A204.1 (cell line): ENCODE results near the gene AIG1.
"Not testable (repeated sequence)": the region's sequence is repeated elsewhere in the genome, so short reads cannot be mapped to it uniquely, and the experiment has no call there.

Experiments
- FAIRE-seq: peaks from 2 replicates; lab custom pipeline; 2012; peaks lifted over from hg19 to GRCh38; lab: Jason Lieb, UNC

The AIG1 gene

GRCh38 chr6:143234734-143235133, 174.0 kb downstream of the AIG1 start:
- no peak for FAIRE-seq

DNA sequence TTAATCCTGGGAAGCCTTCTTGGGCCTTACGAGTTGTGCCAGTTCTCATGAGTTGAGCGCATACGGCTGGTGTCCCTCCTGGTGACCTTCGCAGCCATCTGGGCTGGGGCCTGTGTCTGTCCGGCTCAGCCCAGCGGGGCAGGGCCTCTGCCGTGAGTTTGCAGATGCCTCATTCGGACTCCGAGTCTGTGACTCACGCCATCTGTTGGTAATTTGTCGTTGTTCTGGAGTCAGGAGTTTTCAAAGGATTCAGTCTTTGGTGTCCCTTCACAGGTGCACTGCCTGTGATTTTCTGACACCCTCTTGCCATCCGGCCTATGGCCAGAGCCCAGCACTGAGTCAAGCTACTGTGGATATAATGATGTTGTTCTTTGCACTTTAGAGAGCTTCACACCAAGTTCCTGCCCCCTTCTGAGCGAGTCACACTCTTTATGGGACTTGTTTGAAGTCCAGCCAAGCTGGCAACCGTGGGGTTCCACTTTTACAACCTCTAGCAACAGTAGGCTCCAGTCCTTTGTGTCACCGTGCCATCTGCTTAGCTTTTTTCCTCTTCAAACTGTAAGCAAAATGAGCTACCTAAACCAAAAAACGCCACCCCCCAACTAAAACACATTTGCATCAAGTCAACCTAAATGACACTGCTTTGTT, 175.6 kb downstream of the AIG1 start:
- FAIRE-seq = no peak

- FAIRE-seq = no peak
These were observed 177.6 kb downstream of the AIG1 start for GRCh38 chr6:143238306-143238705.

DNA sequence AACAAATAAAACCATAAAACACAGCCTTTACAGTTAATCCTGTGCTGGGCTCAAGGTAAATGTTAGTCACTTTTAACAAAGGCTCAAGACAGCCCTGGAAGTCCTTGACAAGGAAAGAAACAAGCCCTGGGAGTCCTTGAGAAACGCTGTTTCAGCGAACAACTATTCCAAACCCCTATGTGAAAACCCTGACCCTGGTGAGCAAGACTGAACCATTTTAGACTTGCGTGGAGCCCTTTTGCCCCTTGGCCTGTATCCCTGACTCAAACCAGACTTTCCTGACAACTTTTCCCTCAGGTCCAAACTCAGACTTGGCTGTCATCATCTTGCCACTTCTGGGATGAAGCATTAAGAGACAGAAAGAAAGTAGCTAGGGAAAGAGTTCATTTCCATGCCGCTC, 180.4 kb downstream of the AIG1 start:
- FAIRE-seq = no peak

GRCh38 chr6:143241911-143242310, 181.2 kb downstream of the AIG1 start:
- no peak for FAIRE-seq

DNA sequence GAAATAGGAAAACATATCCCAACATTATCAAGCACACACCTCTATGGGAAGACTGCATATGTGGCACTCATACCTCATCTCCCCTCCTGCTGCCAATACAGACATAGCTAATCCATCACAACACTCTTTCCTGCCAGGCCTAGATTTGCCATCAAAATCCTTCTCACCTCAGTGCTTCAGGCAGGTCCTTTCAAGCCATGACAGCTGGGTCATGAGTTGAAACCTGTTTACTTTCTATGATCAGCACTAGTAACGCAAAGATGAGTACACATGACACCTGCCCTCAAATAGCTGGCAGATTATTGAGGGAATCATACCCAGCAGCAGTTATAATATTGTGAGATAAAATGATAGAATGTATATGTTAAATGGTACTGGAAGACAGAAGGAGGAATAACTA, 183.1 kb downstream of the AIG1 start:
- no peak for FAIRE-seq

DNA sequence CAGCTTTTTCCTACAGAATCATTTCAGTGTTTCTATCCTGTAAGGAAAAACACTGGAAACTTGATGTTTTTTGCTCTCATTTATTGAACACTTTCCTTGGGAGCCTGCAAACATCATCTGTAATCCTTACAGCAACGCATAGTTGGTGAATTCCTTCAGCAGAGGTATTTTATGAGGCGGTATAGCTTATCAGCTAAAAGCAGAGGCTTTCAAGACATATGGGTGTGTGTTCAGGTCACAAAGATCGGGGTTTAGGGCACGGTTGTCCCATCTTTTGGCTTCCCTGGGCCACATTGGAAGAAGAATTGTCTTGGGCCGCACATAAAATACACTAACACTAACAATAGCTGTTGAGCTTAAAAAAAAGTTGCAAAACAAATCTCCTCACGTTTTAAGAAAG, 185.0 kb downstream of the AIG1 start:
- FAIRE-seq = no peak

DNA sequence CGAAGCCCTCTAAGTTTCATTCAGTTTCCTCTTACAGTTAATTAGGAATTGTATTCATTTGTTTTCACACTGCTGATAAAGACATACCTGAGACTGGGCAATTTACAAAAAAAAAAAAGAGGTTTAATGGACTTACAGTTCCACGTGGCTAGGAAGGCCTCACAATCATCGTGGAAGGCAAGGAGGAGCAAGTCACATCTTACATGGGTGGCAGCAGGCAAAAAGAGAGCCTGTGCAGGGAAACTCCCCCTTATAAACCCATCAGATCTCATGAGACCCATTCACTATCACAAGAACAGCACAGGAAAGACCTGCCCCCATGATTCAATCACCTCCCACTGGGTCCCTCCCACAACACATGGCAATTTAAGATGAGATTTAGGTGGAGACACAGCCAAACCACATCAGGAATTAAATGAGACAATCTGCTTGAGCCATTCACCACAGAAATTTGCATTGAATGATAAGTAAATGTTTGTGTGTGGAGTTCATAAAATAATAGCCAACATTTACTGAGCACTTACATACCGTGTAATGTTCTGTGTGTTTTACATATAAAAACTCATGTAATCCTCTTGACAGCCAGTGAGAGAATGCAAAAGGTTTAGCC, 185.6 kb downstream of the AIG1 start:
- not testable (repeated sequence) for FAIRE-seq

GRCh38 chr6:143247586-143247985, 186.9 kb downstream of the AIG1 start:
- no peak for FAIRE-seq

DNA sequence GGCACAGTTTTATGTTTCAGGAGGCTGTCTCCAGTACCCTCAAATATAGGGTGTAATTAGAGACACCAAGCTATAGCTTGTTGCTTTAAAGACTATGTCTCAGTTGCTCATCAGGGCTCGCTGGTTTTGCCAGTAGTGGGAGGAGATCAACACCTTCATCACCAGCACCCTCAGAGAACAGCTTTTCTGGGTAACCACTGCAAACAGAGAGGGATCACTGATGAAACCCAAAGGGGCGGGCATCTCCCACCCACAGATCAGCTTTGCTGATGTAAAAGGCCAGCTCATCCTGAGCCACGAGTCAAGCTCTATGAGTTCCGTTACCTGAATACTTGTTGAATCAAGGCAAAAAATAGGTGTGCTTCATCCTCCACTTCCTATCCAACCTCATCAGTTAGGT, 187.7 kb downstream of the AIG1 start:
- no peak for FAIRE-seq

DNA sequence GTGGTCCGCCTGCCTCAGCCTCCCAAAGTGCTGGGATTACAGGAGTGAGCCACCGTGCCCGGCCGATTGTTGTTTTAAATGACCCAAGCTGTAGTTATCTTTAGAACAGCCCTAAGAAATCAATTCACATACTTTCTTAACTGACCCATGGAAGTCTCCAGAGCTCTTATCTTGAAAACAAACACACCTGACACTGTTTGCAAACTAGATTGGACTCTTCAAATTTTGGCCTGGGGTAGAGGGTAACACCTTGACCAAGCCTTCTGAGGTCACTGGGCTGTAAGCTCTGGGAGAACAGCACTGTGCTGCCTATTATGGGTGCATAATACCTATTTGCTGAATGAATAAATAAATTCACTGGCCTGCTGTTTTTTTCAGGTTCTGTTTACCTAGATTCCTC, 190.6 kb downstream of the AIG1 start:
- FAIRE-seq = no peak

DNA sequence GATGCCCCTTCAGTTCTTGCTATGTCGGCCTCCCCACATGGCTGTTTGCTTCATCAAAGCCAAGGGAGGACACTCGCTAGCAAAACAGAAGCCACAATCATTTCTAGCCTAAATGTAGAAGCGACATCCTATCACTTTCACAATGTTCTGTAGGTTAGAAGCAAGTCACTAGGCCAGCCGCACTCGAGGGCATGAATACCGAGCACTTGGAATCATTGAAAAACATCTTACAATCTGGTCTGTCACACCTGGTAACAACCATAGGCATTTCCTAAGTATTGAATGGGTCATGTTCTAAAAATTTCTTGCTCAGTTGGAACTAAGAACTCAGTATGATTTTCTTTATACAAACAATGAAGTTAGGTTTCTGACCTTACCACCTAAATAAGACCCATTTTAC, 192.3 kb downstream of the AIG1 start:
- no peak for FAIRE-seq

- no peak for FAIRE-seq
These were observed 192.9 kb downstream of the AIG1 start for GRCh38 chr6:143253586-143253985.

- no peak for FAIRE-seq
These were observed 198.3 kb downstream of the AIG1 start for GRCh38 chr6:143258945-143259344.

DNA sequence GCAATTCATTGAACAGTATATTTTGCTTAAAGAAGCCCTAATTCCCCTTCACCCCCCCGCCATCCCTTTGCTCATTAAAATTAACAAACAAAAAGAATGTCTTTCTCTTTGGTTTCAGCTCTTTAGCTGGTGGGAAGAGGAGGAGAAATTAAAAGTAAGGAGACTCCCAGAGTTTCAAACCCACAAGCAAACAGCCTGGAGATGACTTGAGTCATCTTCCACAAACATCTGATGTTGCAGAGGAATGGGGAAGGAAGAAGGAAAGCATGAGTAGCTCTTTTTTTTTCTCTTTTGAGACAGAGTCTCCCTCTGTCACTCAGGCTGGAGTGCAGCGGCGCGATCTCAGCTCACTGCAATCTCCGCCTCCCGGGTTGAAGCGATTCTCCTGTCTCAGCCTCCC, 200.2 kb downstream of the AIG1 start:
- FAIRE-seq = no peak

- no peak for FAIRE-seq
These were observed 201.3 kb downstream of the AIG1 start for GRCh38 chr6:143261899-143262436.

GRCh38 chr6:143262859-143263258, 202.2 kb downstream of the AIG1 start:
- FAIRE-seq = no peak

- no peak for FAIRE-seq
These were observed 203.7 kb downstream of the AIG1 start for GRCh38 chr6:143264379-143264778.

DNA sequence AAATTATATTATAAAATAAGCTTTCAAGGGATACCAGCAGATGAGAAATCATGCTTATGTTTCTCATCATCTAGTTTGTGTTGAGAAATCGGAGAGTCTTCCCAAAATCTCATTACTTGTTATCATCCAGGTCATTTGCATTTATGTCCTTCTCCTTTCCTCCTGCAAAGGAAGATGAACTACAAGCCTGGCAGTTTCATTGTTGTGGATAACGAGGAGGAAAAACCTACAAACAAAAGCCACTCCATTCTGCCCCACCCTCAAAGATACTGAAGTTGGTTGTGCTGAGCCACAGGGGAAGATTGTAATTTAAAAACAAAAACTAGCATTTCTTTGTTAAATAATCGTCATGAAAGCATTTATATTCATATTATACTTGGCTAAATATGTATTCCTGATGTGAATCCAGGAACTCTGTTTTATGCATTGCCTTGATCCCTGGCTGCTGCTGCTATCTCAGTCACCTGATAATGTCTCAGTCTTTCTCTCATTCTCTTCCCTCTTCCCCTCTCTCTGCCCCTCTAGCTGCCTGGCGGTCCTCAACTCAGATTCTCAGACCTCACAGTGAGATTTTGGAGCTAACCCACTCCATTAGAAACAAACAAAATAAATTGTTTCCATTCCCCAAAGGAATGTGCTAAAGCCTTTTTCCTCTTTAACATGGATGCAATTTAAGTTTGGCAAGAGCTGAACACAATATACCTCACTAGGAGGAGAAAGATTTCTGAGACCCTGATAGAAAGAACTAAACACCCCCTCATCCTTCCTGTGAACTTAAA, 204.5 kb downstream of the AIG1 start:
- no peak for FAIRE-seq

- FAIRE-seq = no peak
These were observed 207.1 kb downstream of the AIG1 start for GRCh38 chr6:143267760-143268159.

GRCh38 chr6:143268439-143268838, 207.8 kb downstream of the AIG1 start:
- FAIRE-seq = no peak

DNA sequence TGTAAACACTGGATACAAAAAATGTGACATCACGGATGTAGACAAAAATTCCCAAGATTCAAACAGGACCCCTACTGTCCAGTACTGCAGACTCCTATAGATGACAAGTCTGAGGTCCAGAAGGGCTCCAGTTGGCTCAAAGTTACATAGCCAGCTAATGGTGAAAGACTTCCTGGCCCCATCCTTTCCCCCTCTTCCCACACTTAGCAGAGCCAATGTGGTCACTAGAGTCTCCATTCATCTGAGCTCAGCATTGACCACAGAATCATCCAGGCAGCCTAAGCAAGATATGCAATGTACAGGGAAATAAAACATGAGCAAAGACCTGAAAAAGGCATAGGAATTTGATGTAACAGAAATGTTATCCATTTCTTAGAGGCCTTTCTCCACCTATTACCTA, 209.3 kb downstream of the AIG1 start:
- no peak for FAIRE-seq

- no peak for FAIRE-seq
These were observed 210.3 kb downstream of the AIG1 start for GRCh38 chr6:143271024-143271423.
